ENCODE measurements around the gene TRIM2. TPM values are rescaled to one million over a fixed set of nuclear protein-coding genes. Genes with fewer than 3 reads are reported as not detected.
"Not testable (repeated sequence)": the region's sequence is repeated elsewhere in the genome, so short reads cannot be mapped to it uniquely, and the experiment has no call there.

Gene TRIM2
- 11.0 and 11.5 TPM in 2 replicates for total RNA-seq (2014; rRNA removed)
- polyA plus RNA-seq (2012): 2.4 TPM

GRCh38 chr4:153204247-153204671 lies at the start of gene TRIM2:
TSS of gene TRIM2 (plus strand) at chr4:153204443. CDS start at chr4:153204531, 88 bp downstream.
- DNase-seq (ENCODE audit: low read depth): peak; percentile 52

- DNase-seq (ENCODE audit: low read depth): no peak
Measured at GRCh38 chr4:153155686-153156085, 48.6 kb upstream of the TRIM2 start.

DNA sequence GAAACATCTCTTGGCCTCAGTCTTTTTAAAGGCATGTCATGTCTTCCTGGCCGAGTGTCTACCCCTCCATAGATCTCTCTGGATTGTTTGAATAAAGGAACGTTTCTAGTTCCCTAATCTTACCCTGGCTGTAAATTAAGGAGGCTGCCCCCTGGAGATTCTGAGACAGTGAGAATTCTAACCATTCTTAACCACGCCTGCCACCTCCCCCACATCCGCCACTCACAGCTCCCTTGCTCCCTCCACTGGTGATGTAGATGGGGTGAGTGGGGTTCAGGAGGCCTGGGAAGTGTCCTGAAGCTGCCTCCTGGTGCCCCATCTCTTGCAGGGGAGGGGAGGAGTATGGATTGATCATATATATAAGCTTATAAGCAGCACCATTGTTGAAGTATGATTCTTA lies 48.0 kb upstream of the TRIM2 start:
- no peak for DNase-seq (ENCODE audit: low read depth)

GRCh38 chr4:153156721-153157120 lies 47.5 kb upstream of the TRIM2 start:
- no peak for DNase-seq (ENCODE audit: low read depth)

GRCh38 chr4:153159016-153159415 lies 45.2 kb upstream of the TRIM2 start:
- no peak for DNase-seq (ENCODE audit: low read depth)

DNA sequence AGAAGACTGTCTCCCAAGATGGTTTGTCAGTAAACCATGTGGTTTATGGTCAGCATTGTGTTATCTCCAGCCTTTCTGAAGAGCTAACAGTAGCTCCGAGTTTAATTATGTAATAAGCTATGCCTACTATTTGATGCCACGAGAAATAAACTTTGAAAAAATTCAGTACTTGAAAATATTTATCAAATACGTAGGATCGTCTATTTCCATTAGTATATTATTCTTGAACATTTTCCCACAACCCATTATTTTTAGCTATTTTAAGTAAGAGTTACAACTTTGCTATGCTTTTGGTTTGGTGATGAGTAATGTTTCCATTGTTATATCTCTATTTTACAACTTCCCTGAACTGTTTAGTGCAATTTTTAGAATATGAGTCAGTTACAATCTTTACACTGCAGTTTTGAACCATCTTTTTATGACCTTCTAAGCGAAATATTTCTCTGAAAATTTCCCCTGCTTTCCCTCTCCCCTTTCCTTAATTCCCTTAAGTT lies 44.5 kb upstream of the TRIM2 start:
- DNase-seq (ENCODE audit: low read depth): peak; percentile 54

- no peak for DNase-seq (ENCODE audit: low read depth)
Measured at GRCh38 chr4:153160821-153161220, 43.4 kb upstream of the TRIM2 start.

DNA sequence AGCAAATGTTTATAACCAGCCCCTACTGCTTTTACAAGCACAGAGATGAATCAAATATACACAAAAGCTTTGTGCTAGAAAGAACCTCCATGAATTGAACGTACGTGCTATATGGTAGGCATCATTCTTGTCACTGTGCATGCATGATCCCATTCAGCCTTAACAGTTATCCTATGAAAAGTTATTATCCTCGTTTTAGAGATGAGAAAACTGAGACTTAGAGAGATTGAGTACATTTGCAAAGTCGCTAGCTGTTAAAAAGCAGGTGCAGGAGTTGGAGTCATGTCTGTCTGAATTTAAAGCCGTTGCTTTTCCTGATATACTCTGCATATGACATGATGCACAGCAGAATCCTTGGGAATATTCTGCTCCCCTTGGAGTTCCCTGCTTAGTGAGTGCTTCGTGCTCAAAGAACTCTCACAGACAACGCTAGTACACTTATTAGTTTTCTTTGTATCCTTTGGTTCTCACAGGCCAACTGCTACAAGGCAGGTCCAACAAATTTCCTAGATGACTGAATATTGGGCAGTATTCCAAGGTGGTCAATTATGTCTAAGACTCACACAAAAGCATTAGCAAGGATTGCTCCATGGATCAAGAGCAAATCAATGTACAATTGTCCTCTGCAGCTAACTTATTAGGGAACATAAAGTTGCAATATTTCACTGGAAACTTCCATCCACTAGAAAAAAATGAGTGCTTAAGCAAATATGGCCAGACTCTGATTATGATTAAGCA lies 42.8 kb upstream of the TRIM2 start:
- DNase-seq (ENCODE audit: low read depth): no peak

DNA sequence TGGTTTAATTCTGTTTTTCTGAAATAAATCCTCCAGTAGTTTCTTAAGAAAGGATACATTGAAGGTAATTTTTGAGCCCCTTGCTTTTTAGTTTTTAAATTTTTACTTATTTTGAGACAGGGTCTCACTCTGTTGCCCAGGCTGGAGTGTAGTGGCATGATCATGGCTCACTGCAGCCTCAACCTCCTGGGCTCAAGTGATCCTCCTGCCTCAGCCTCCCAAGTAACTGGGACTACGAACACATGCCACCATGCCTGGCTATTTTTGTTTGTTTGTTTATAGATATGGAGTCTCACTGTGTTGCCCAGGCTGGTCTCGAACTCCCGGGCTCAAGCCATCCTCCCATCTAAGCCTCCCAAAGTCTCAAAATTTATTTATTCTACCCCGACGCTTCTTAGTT lies 39.0 kb upstream of the TRIM2 start:
- not testable (repeated sequence) for DNase-seq (ENCODE audit: low read depth)

- DNase-seq (ENCODE audit: low read depth): no peak
Measured at GRCh38 chr4:153166716-153167501, 37.3 kb upstream of the TRIM2 start.

DNA sequence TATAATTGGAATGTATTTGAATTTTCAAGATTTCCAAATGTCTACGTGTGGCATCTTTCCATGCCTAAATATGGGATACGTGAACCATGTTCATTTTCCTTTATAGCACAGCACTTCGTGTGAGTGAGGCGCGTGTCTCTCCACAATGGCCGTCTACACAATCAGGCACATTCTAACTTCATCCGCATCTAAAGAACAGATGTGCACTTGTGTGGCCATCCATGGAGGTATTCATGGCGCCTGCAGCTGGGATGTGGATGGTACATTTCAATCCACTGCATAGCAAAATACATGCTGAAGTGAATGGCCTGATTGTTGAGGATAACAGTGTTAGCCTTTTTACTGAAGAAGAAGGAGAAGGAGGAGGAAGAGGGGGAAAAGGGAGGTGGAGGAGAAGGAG lies 34.5 kb upstream of the TRIM2 start:
- no peak for DNase-seq (ENCODE audit: low read depth)

DNA sequence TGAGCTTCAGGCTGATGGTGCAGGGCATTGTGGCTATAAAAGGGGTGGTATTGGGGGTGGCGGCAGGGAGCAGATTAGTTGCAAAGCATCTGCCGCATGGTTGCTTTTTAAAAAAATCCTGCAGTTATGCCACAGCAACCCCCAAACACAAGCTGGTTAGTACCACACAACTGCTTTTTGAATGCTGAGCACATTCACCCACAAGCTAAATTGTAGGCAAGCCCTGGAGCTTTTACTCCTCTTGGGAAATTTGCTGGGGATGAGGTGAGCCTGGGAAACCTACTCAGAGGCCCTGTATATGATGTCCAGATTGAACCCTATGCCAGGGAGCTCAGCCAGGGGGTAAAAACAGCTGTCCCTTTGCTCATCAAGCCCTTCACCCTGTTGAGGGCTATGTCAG lies 33.8 kb upstream of the TRIM2 start:
- DNase-seq (ENCODE audit: low read depth): no peak

- DNase-seq (ENCODE audit: low read depth): no peak
Measured at GRCh38 chr4:153174821-153175567, 29.2 kb upstream of the TRIM2 start.

GRCh38 chr4:153176938-153177337 lies 27.3 kb upstream of the TRIM2 start:
- DNase-seq (ENCODE audit: low read depth): no peak

GRCh38 chr4:153177841-153178240 lies 26.4 kb upstream of the TRIM2 start:
- DNase-seq (ENCODE audit: low read depth): no peak

GRCh38 chr4:153179100-153179499 lies 25.1 kb upstream of the TRIM2 start:
- no peak for DNase-seq (ENCODE audit: low read depth)

GRCh38 chr4:153181293-153181692 lies 22.9 kb upstream of the TRIM2 start:
- no peak for DNase-seq (ENCODE audit: low read depth)

GRCh38 chr4:153181700-153182099 lies 22.5 kb upstream of the TRIM2 start:
- no peak for DNase-seq (ENCODE audit: low read depth)

GRCh38 chr4:153183146-153183545 lies 21.1 kb upstream of the TRIM2 start:
- DNase-seq (ENCODE audit: low read depth): no peak

GRCh38 chr4:153185331-153185852 lies 18.9 kb upstream of the TRIM2 start:
- no peak for DNase-seq (ENCODE audit: low read depth)

GRCh38 chr4:153186046-153186728 lies 18.1 kb upstream of the TRIM2 start:
- DNase-seq (ENCODE audit: low read depth): no peak
